ENCODE data around the gene PRKG1.

GRCh38 chr10:51082857-51083256, 8.6 kb downstream of the PRKG1 start:
- TF ChIP-seq CTCF (conservative IDR thresholded peaks at IDR 0.05; ENCODE audit: low read length), result no peak
- TF ChIP-seq EZH2phosphoT487 (IDR thresholded peaks at IDR 0.05; ENCODE audit: borderline replicate concordance), result no peak

Data from Loucy (cell line).